ENCODE data around the gene LTB.

Gene LTB

DNA sequence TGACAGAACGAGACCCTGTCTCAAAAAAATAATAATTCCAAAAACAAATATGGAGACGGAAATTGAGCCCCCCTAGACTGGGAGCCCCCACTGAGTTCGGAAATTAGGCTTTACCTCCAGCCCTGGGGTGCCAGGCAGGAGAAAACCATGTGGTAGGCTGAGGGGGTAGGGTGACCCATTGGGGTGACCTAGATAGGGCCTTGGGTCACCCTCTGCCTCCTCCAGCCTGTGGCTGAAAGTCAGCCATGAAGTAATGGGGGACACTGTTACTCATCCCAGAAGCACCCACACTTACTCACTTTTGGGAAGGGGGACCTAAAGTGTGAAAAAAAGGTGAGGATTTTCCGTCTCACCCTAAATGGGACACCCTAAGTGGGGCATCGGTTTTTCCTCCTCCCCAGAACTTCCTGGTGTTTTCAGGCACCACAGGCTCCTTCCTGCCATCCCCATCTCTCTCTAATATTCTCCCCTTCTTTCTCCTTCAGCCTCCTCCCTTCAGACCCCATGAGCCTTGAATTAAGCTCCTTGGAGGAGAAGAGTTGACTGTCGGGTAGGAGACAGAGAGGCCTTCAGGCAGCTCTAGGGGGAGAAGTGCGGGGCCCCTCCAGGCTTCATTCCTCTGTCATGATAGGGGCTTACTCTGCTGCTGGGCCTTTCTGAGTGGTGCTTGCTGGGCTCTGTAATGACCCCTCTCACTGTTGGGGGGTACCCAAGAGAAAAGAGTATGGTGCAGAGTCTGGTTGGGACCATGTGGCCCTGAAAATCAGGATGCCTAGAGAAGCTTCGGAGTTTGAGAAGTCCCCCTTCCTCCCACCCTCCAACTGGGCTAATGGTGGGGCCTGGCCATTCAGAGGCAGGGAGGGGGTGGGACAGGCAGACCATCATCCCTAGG is 2.4 kb downstream of the LTB start:
- Histone ChIP-seq H3K4me3 (ENCODE audit: low read length) (peak overlapping the region; percentile 98), H3K9me3 (ENCODE audit: insufficient read depth, low read length) (no peaks in the 10 kb centered on the region), H3K4me1 (ENCODE audit: low read length) (peaks cover 43% of the 10 kb centered on the region), H3K4me2 (ENCODE audit: low read length) (peak overlapping the region; percentile 100), H3K79me2 (ENCODE audit: low read length) (peaks cover 88% of the 10 kb centered on the region), H4K20me1 (ENCODE audit: insufficient read depth, low read length) (peaks cover 26% of the 10 kb centered on the region), H3K27me3 (ENCODE audit: low read depth, low read length) (no peaks in the 10 kb centered on the region), H2AFZ (ENCODE audit: low read depth, low read length) (no peak overlapping the region), H3K9ac (ENCODE audit: low read length) (peak overlapping the region; percentile 94), H3K36me3 (replicated peaks; ENCODE audit: low read depth, low read length) (peaks cover 46% of the 10 kb centered on the region), H3K27ac (ENCODE audit: low read length) (peak overlapping the region; percentile 100)
- TF ChIP-seq EZH2phosphoT487 (IDR thresholded peaks at IDR 0.05; ENCODE audit: low read depth) (no peak), CTCF (IDR thresholded peaks at IDR 0.05; ENCODE audit: low read depth, low read length) (no peak)

DNA sequence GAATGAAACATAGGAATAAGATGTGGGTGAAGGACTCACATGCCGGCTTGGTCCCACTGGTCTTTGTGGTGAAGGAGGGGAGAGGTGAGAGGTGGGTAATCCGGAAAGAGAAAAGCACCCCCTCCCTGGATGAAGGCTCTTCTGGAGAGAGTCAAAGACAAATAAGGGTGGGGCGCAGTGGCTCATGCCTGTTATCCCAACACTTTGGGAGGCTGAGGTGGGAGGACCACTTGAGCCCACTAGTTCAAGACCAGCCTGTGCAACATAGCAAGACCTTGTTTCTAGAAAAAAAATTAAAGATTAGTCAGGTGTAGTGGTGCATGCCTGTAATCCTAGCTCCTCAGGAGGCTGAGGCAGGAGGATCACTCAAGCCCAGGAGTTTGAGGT is 3.1 kb downstream of the LTB start:
- Histone ChIP-seq H3K27me3 (ENCODE audit: low read depth, low read length) (no peaks in the 10 kb centered on the region), H4K20me1 (ENCODE audit: insufficient read depth, low read length) (peaks cover 26% of the 10 kb centered on the region), H3K27ac (ENCODE audit: low read length) (peak overlapping the region; percentile 100), H2AFZ (ENCODE audit: low read depth, low read length) (no peak overlapping the region), H3K36me3 (replicated peaks; ENCODE audit: low read depth, low read length) (peaks cover 46% of the 10 kb centered on the region), H3K4me3 (ENCODE audit: low read length) (peak overlapping the region; percentile 98), H3K9ac (ENCODE audit: low read length) (peak overlapping the region; percentile 94; the same call in 1 of the 2 replicates), H3K4me1 (ENCODE audit: low read length) (peaks cover 44% of the 10 kb centered on the region), H3K4me2 (ENCODE audit: low read length) (peak overlapping the region; percentile 100), H3K79me2 (ENCODE audit: low read length) (peaks cover 94% of the 10 kb centered on the region), H3K9me3 (ENCODE audit: insufficient read depth, low read length) (no peaks in the 10 kb centered on the region)
- TF ChIP-seq CTCF (IDR thresholded peaks at IDR 0.05; ENCODE audit: low read depth, low read length): no peak
- no peak for TF ChIP-seq EZH2phosphoT487 (IDR thresholded peaks at IDR 0.05; ENCODE audit: low read depth)

DNA sequence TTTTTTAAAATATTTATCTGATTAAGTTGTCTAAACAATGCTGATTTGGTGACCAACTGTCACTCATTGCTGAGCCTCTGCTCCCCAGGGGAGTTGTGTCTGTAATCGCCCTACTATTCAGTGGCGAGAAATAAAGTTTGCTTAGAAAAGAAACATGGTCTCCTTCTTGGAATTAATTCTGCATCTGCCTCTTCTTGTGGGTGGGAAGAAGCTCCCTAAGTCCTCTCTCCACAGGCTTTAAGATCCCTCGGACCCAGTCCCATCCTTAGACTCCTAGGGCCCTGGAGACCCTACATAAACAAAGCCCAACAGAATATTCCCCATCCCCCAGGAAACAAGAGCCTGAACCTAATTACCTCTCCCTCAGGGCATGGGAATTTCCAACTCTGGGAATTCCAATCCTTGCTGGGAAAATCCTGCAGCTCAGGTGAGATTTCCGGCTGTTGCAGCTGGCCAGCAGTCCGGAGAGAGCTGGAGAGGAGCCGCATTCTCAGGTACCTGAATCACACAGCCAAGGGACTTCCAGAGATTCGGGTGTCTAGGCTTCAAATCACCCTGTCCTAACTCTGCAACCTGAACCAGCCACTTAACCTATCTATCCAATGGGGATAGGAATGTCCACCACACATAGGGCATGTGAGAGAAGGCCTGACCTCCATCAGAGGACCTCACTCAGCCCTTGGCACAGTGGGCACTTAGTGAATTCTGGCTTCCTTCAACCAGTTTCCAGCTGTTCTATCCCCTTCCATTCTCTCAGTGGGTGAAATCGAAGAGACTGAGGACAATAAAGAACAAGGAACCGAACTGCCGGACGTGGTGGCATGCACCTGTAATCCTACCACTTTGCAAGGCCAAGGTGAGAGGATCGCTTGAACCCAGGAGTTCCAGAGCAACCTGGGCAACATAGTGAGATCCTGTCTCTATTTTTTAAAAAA is 3.8 kb downstream of the LTB start:
- Histone ChIP-seq H3K79me2 (ENCODE audit: low read length) (peaks cover 96% of the 10 kb centered on the region), H3K27me3 (ENCODE audit: low read depth, low read length) (no peaks in the 10 kb centered on the region), H3K36me3 (replicated peaks; ENCODE audit: low read depth, low read length) (peaks cover 50% of the 10 kb centered on the region), H3K9ac (ENCODE audit: low read length) (peak overlapping the region; percentile 92), H3K4me3 (ENCODE audit: low read length) (peak overlapping the region; percentile 98), H3K4me2 (ENCODE audit: low read length) (peak overlapping the region; percentile 100), H2AFZ (ENCODE audit: low read depth, low read length) (no peak overlapping the region), H3K27ac (ENCODE audit: low read length) (peak overlapping the region; percentile 100), H4K20me1 (ENCODE audit: insufficient read depth, low read length) (peaks cover 26% of the 10 kb centered on the region), H3K9me3 (ENCODE audit: insufficient read depth, low read length) (no peaks in the 10 kb centered on the region), H3K4me1 (ENCODE audit: low read length) (peaks cover 50% of the 10 kb centered on the region)
- TF ChIP-seq CTCF (IDR thresholded peaks at IDR 0.05; ENCODE audit: low read depth, low read length) (no peak), EZH2phosphoT487 (IDR thresholded peaks at IDR 0.05; ENCODE audit: low read depth) (no peak)

DNA sequence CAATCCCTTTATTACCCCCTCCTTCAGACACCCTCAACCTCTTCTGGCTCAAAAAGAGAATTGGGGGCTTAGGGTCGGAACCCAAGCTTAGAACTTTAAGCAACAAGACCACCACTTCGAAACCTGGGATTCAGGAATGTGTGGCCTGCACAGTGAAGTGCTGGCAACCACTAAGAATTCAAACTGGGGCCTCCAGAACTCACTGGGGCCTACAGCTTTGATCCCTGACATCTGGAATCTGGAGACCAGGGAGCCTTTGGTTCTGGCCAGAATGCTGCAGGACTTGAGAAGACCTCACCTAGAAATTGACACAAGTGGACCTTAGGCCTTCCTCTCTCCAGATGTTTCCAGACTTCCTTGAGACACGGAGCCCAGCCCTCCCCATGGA is 4.7 kb downstream of the LTB start:
- Histone ChIP-seq H3K27ac (ENCODE audit: low read length) (peak overlapping the region; percentile 100), H3K36me3 (replicated peaks; ENCODE audit: low read depth, low read length) (peaks cover 59% of the 10 kb centered on the region), H3K79me2 (ENCODE audit: low read length) (peaks cover 99% of the 10 kb centered on the region), H2AFZ (ENCODE audit: low read depth, low read length) (no peak overlapping the region), H3K4me2 (ENCODE audit: low read length) (peak overlapping the region; percentile 100), H3K27me3 (ENCODE audit: low read depth, low read length) (no peaks in the 10 kb centered on the region), H3K9me3 (ENCODE audit: insufficient read depth, low read length) (no peaks in the 10 kb centered on the region), H3K9ac (ENCODE audit: low read length) (peak overlapping the region; percentile 92), H3K4me1 (ENCODE audit: low read length) (peaks cover 52% of the 10 kb centered on the region), H4K20me1 (ENCODE audit: insufficient read depth, low read length) (peaks cover 26% of the 10 kb centered on the region), H3K4me3 (ENCODE audit: low read length) (peak overlapping the region; percentile 98)
- TF ChIP-seq CTCF (IDR thresholded peaks at IDR 0.05; ENCODE audit: low read depth, low read length): no peak
- no peak for TF ChIP-seq EZH2phosphoT487 (IDR thresholded peaks at IDR 0.05; ENCODE audit: low read depth)

Data from OCI-LY3 (cell line).